HG02943 (cell line): ENCODE measurements around the gene TRAPPC12.
A peak's percentile ranks its signal among the peaks of the same experiment; 100 is the strongest.
"Not testable (repeated sequence)": the region's sequence is repeated elsewhere in the genome, so short reads cannot be mapped to it uniquely, and the experiment has no call there.

ENCODE experiments used
- ATAC-seq: cut with Tn5 transposase; IDR thresholded peaks from one replicate; pipeline ENCODE4 v1.9.1; 2021; ENCODE audit warnings: mild to moderate bottlenecking, low read depth, moderate library complexity; ENCODE audit not compliant: unreplicated experiment

TRAPPC12 gene

DNA sequence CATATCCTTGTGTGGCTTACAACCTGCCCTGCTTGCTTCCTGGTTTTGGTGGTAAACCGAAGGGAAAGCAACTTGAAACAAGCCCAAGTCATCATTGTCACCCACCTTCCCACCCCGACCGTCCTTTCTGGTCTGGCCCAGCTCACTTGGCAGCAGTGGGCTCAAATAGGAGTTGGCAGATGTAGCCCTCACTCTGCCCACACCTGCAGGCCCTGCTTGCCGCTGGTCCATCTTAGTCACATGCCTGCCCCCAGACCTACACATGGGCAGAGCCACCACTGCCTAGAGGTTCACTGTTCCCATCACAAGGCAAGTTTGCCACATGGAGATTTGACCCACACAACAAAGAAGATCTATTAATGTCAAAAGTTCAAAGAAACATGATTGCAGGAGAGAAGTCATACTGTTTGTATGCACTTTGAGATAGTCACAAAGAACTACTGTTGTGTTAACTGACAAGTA is 11.2 kb upstream of the TRAPPC12 start:
- no peak for ATAC-seq

DNA sequence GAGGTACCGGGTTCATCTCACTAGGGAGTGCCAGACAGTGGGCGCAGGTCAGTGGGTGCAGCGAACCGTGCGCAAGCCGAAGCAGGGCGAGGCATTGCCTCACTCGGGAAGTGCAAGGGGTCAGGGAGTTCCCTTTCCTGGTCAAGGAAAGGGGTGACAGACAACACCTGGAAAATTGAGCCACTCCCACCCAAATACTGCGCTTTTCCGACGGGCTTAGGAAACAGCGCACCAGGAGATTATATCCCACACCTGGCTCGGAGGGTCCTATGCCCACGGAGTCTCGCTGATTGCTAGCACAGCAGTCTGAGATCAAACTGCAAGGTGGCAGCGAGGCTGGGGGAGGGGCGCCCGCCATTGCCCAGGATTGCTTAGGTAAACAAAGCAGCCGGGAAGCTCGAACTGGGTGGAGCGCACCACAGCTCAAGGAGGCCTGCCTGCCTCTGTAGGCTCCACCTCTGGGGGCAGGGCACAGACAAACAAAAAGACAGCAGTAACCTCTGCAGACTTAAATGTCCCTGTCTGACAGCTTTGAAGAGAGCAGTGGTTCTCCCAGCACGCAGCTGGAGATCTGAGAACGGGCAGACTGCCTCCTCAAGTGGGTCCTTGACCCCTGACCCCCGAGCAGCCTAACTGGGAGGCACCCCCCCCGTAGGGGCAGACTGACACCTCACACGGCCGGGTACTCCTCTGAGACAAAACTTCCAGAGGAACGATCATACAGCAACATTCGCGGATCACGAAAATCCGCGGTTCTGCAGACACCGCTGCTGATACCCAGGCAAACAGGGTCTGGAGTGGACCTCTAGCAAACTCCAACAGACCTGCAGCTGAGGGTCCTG is 9.9 kb upstream of the TRAPPC12 start:
- not testable (repeated sequence) for ATAC-seq

GRCh38 chr2:3376821-3377220 is 2.7 kb upstream of the TRAPPC12 start:
- no peak for ATAC-seq

GRCh38 chr2:3377279-3377611 is 2.2 kb upstream of the TRAPPC12 start:
- peak; percentile 19 for ATAC-seq

DNA sequence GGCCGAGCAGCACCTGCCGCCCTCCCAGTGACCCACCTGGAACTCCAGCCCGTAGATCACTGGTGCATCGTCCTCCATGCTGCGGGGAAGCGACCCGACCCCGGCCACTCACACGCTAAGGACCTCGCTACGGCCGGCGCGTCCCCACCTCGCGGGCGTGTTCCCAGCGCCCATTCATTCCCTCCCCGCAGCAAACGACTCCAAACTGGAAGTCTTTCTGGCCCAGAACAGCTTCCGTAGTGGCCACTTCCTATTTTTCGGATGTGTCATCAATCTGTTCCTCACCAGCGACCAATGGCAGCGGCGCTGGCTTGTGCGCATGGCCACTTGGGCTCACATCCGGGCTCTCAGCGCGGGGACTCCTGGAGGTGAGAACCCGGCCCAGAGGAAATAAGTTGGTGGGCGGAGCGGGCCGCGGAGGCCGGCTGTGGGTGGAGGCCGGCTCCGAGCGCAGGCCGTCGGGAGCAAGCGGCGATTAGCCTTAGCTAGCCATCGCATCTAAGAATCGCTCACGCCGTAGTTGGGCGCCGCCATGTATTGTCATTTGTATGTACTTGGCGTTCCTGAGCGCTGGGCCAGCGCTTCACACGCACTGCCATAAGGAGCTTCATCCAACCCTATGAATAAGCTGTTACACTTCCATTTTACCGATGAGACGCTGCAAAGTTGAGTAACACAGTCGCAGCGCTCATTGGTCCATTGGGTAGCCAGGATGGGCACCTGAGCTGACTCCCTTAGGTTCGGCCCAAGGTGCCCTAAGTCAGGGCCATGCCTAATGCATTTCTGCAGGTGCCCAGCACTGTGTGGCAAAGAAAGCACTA is 1.7 kb upstream of the TRAPPC12 start, which contains the start of gene EIPR1:
TSS of gene EIPR1 (minus strand) at position 207 of the 821 bp plus-strand sequence. CDS start at position 78, 129 bp downstream.
- peak; percentile 77 for ATAC-seq

DNA sequence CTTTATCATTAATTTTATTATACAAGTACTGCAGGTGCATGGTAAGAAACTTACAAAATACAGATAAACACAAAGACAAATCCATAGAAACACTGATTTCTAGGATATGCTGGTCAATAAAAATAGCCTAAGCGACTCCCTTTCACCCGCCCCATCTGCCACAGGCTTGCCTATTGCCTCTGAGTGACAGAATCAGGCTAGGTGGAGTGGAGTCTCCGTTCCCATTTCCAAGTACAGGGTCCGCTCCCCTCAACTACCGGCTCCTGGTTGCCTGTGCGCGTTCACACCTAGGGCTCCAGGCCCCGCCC is 201 bp upstream of the TRAPPC12 start:
- no peak for ATAC-seq

- no peak for ATAC-seq
Measured at GRCh38 chr2:3386448-3386958, 7.0 kb downstream of the TRAPPC12 start.

GRCh38 chr2:3387011-3387410 is 7.5 kb downstream of the TRAPPC12 start:
- no peak for ATAC-seq

- ATAC-seq: no peak
Measured at GRCh38 chr2:3387644-3388411, 8.3 kb downstream of the TRAPPC12 start.

- no peak for ATAC-seq
Measured at GRCh38 chr2:3388412-3388738, 8.9 kb downstream of the TRAPPC12 start.

- no peak for ATAC-seq
Measured at GRCh38 chr2:3389193-3389592, 9.7 kb downstream of the TRAPPC12 start.

DNA sequence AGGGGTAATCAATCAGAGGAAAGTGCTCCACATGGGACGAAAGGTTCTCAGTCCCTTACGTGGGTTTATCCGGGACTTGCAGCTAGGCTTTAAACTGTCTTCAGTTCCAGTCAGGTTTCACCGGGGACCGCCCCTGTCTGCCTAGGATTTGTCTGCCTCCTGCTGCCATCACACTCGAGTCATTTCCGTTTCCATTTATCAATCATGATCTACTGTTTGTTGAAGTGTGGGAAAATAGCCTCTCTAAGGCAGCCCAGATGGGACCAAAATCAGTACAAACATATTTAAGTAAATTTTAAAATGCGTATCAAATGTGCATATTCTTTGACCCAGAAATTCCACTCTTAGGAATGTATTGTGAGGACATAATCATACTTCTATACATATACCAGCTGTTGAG is 10.5 kb downstream of the TRAPPC12 start:
- ATAC-seq: no peak

GRCh38 chr2:3392216-3392615 is 12.7 kb downstream of the TRAPPC12 start:
- ATAC-seq: no peak

DNA sequence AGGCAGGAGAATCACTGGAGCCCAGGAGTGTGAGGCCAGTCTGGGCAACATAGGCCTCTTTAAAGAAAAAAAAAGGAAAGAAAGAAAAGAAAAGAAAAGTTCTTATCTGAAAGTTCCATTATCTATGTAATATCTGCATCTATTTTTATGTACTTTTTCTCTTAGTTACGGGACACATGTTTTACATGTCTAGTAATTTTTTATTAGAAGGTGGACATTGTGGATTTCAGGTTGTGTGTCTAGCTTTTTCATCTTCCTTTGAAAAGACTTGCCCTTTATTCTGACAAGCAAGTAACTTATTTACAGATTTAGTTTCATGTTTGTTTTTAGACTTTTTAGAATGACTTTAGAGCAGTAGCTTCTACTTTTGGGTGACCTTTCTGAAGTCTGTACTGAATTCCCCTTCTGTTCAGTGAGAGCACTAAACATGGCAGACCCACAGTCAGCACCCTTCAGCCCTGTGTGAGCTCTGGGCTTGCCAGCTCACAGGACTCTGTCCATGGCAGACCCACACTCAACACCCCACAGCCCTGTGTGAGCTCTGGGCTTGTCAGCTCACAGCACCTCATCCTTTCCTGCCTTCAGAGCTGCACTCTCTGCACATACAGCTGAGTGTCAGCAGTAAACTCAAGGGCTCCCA is 17.5 kb downstream of the TRAPPC12 start:
- no peak for ATAC-seq

GRCh38 chr2:3398857-3399256 is 19.4 kb downstream of the TRAPPC12 start:
- no peak for ATAC-seq

- no peak for ATAC-seq
Measured at GRCh38 chr2:3399381-3399780, 19.9 kb downstream of the TRAPPC12 start.

DNA sequence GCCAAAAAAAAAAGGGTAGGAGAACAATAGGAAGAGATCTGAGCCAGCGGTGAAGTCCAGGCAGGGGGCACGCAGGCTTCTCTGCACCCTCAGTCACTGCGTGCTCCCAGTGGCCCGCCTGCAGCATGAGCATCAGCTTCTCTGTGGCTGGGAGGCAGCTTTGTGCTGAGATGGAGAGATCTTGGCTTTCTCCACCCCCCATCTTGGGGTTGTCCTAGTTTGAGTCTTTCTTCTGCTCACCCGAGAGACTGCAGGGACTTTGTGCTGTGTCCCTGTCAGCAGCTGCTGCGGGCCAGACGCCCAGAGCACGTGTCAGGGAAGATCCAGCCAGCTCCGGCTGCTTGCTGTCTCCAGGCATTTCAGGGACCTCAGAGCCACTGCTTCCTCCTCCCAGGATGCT is 20.3 kb downstream of the TRAPPC12 start:
- no peak for ATAC-seq

DNA sequence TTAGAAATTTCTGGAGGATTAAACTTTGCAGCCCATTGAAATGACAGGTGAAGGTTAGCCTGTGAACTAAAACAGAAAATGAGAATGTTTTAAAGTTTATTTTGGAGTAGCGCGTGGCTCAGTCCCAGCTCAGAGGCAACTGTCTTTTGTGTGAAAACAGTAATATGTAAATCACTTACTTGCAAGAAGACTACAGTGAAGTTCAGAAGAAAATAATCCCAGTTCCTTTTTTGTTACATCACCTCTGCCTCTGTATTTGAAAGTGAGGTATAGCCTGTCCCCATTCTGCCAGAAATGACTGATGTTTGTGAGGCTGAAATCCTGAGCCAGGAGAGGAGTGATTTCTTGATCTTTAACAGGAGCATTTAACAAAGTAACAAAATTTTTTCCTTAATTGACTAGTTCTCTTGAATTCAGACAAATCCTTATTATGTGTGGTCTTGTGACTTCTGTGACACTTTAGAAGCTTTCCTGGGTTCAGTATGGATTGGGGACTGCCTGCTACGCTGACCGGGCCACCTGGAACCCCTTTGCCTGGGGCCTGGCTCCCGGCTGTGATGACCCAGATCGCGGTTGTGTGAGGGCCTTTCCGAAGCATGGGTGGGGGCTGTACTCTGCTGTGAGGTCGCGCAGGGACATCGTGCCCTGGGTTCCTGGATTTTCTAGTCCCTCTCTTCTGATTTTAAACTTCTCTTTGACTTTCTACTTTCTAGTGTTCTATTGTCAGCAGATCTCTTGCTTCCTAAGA is 24.3 kb downstream of the TRAPPC12 start:
- peak; percentile 92 for ATAC-seq

GRCh38 chr2:3404349-3404894 is 24.9 kb downstream of the TRAPPC12 start:
- no peak for ATAC-seq
